ENCODE measurements around the gene TBC1D16.
"Not testable (repeated sequence)": the region's sequence is repeated elsewhere in the genome, so short reads cannot be mapped to it uniquely, and the experiment has no call there.

Gene TBC1D16

GRCh38 chr17:79902146-79902791 lies 133.4 kb downstream of the TBC1D16 start:
- in situ Hi-C loops (cut with MboI; ENCODE audit: low sequenced_read_pairs), result no loop called here

DNA sequence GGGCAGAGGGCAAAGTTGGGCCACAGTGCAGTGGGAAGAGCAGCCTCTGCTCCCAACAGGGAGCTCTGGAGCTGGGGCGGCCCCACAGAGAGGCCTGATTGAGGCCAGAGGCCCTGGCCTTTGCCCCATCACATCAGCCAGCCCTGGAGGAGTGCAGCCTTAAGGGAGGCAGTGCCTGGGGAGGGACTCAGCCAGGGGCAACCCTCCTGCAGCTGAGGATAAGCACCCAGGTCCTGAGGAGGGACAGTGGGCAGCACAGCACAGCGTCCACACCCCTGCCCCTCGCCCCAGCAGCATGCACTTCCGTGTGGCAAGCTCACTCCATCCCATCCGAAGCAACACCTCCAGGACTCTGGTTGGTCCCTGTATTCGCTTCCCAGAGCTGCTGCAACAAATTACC lies 134.5 kb downstream of the TBC1D16 start:
- in situ Hi-C loops (cut with MboI; ENCODE audit: low sequenced_read_pairs), result no loop called here

- in situ Hi-C loops (cut with MboI; ENCODE audit: low sequenced_read_pairs), result no loop called here
Observed at GRCh38 chr17:79899584-79899983, 136.1 kb downstream of the TBC1D16 start.

DNA sequence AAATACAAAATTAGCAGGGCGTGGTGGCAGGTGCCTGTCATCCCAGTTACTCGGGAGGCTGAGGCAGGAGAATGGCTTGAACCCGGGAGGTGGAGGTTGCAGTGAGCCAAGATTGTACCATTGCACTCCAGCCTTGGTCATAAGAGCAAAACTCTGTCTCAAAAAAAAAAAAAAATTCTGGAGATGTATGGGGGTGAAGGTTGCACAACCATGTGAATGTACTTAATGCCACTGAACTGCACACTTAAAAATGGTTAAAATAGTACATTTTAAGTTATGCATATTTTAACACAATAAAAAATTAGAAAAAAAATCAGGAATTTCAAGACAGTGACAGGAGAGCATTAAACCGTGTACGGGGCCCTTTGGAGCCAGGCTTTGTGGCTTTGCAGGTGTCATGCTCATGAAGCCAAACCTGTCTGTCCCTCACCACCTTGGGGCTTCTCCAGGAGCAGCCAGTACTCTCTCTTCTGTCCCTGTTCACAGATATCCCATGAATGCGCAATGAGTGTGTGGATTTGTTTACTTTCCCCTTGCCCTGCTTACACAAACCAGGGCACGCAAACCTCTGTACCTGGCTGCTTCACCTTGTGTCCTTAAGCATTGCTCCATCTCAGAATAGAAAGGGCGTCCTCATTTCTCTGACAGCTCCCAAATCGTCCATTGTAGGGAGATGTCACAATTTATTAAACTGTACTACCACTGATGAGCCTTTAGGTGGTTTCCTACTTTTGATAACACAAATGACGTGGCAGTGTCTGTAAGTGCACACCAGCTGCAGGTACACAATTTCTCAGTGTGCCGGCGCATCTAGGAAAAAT lies 138.2 kb downstream of the TBC1D16 start:
- in situ Hi-C loops (cut with MboI; ENCODE audit: low sequenced_read_pairs), result no loop called here

DNA sequence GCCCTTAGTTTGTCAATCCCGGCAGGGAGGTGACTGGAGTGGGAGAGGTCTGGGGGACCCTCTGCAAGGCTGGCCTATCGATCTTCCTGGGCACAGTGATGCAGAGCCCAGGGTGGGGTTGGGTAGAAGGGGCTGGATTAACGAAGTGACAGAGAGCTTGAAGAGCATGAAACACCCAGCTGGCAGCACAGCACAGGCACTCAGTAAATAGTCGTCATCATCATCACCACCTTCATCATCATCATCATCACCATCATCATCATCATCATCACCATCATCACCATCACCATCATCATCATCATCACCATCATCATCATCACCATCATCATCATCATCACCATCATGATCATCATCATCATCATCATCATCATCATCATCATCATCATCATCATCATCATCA lies 142.2 kb downstream of the TBC1D16 start:
- in situ Hi-C loops (cut with MboI; ENCODE audit: low sequenced_read_pairs), result not testable (repeated sequence)

DNA sequence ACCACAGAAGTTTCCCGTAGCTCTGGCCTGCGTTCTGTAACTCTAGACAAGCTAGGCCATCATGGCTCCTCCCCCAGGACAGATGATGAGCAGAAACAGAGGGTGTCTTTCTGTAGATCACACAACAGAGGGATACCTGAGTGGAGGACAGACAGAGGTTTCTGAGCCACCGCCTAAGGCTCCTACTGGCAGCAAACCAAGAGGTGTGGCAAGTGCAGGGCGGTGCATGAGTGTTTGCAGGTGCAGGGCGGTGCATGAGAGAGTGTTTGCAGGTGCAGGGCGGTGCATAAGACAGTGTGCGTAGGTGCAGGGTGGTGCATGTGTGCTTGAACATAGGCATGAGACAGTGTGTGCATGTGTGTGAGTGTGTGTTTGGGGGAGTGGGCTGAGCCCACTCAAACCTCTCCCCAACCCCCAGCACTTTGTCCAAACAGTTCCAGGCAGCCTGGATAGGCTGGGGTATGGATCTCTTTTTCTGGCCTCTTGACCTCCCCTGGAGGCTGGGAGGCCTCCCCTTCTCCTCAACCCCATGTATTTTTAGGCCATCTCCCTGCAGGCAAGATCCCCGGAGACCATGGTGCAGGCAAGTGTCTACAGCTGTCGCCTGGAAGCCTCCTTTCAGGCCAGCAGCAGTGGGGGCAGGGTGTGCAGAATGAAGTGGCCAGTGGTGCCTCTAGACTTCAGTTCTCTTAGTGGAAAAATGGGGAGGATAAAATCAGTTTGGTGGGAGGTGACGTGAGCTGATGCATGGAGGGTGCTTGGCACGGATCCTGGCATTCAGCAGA lies 143.0 kb downstream of the TBC1D16 start:
- in situ Hi-C loops (cut with MboI; ENCODE audit: low sequenced_read_pairs), result no loop called here

DNA sequence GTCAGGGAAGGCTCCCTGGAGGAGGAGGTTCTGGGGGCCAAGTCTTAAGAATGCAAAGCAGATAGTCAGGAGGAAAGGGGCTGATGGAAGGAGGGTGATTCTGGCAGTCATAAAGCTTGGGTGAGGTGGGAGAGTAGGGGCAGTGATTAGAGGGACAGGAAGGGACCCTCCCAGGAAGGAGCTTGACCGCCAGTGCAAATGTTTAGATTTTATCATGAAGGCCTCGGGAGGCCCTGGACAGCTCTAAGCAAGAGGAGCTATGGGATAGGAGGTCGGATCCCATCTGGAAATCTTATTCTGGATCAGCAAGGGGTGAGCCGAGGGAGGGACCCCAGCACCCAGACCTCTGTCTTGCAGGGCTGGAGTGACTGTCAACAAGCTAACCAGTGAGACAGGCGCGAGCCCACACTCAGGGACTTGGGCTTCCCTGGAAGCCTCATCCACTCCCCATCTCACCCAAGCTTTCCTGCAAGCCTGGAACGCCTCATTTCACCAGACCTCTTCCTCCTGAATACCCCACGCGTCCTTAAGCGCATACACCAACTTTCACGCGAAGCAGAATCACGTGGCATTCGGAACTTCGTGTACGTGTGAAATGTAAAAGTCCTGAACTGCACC lies 144.4 kb downstream of the TBC1D16 start:
- in situ Hi-C loops (cut with MboI; ENCODE audit: low sequenced_read_pairs), result no loop called here

DNA sequence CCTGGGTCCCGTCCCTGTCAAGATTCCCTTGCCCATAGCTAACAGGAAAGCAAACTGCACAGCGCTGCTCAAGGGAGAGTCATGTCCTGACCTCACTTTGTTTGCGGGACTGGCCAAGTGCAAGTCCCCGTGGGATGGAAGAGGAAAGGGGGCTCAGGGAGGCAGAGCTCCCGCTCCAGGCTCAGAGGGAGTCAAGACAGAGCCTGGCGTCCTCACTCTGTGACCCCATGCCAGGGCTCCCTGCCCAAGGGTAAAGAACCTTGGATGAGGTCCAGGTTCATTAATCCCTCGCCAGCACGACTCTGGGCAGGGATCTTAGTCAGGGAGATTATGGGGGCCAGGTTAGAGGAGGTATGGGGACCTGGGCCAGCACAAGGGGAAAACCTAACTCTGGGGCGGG lies 145.0 kb downstream of the TBC1D16 start:
- in situ Hi-C loops (cut with MboI; ENCODE audit: low sequenced_read_pairs), result no loop called here

DNA sequence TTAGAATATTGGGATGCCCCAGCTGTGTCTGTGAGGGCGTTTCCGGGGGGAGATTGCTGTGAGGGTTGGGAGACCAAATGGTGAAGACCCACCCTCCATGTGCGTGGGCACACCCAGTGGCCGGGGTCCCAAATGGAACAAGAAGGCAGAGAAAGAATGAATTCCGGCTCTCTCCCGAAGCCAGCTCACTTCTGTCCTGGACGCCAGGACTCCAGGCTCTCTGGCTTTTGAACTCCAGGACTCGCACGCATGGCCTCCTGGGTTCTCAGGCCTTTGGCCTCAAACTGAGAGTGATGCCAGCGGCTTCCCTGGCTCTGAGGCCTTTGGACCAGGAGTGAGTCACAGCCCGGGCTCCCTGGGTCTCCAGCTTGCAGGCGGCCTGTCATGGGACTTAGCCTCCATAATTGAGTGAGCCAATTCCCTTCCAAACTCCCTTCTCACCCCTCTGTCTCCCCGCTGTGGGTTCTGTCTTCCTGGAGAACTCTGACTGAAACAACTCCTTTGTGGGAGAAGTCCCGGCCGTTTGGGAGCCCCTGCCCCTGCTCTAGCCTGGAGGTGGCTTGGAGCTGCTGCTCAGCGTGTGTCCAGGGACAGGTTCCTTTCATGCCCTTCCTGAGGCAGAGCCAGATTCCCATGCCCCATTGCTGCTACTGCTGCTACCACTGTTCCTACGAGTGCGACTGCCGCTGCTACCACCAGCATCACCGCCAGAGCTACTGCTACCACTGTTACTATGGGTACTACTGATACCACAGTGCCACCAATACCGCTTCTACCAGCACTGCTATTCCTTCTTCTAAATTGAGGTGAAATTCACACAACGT lies 146.6 kb downstream of the TBC1D16 start:
- in situ Hi-C loops (cut with MboI; ENCODE audit: low sequenced_read_pairs), result no loop called here

- in situ Hi-C loops (cut with MboI; ENCODE audit: low sequenced_read_pairs), result no loop called here
Observed at GRCh38 chr17:79888009-79888540, 147.6 kb downstream of the TBC1D16 start.

- in situ Hi-C loops (cut with MboI; ENCODE audit: low sequenced_read_pairs), result no loop called here
Observed at GRCh38 chr17:79887451-79887991, 148.2 kb downstream of the TBC1D16 start.

DNA sequence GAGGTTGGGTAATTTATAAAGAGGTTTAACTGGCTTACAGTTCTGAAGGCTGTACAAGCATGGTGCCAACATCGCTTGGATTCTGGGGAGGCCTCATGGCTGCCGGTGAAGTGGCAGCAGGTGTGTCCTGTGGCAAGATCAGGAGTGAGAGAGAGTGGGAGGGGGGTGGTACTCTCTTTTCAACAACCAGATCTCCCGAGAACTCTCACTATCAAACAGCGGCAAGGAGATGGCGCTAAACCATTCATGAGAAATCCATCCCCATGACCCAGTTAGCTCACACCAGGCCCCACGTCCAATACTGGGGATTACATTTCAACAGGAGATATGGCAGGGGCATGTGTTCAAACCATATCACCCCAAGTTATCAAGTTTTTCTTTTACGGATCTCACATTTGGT lies 152.5 kb downstream of the TBC1D16 start:
- in situ Hi-C loops (cut with MboI; ENCODE audit: low sequenced_read_pairs), result no loop called here
